ENCODE data around the gene STK32A. TPM values are rescaled to one million over a fixed set of nuclear protein-coding genes. Genes with fewer than 3 reads are reported as not detected.

STK32A gene
- total and polyA plus RNA-seq, 9 of the 15 experiments (the other 6 are each of a cell fraction or from before 2014, with no cell fraction given), result not detected

DNA sequence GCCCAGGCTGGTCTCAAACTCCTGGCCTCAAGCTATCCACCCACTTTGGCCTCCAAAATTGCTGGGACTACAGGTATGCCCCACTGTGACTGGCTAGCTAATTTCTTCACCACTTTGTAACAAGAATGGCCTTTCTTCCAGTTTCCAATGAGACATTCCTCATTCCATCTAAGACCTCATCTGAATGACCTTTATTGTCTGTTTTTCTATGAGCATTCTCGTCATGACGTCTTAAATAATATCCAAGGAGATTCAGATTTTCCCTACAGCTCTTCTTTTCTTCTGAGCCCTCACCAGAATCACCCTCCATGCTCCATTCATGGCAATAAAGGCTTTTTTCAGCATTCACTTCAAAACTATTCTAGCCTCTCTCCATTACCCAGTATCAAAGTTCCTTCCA is 30.2 kb upstream of the STK32A start:
- TF ChIP-seq CCAR2 (IDR thresholded peaks at IDR 0.05; ENCODE audit: low read depth, low read length) (no peak), FOXM1 (IDR thresholded peaks at IDR 0.05; ENCODE audit: low read depth) (no peak), FOXM1 (CRISPR knock-in tag; IDR thresholded peaks at IDR 0.05; ENCODE audit: low read depth) (no peak), MAFG (tag; conservative IDR thresholded peaks at IDR 0.05) (no peak), OTX1 (CRISPR knock-in tag; IDR thresholded peaks at IDR 0.05) (no peak), RERE (CRISPR knock-in tag; IDR thresholded peaks at IDR 0.05; ENCODE audit: borderline replicate concordance) (no peak), ELF4 (CRISPR knock-in tag; IDR thresholded peaks at IDR 0.05) (no peak), LARP7 (IDR thresholded peaks at IDR 0.05) (no peak), TCF7L2 (IDR thresholded peaks at IDR 0.05; ENCODE audit: low read depth, low read length) (no peak)
- Histone ChIP-seq H3K4me1 (replicated peaks in 1 of 2; ENCODE audit: control insufficient read depth in 2 of 2, insufficient read depth in 2 of 2, low read length in 2 of 2) (no peaks in the 10 kb centered on the region), H3K27me3 (ENCODE audit: control insufficient read depth in 2 of 2, insufficient read depth in 2 of 2, low read length in 2 of 2) (no peaks in the 10 kb centered on the region), H3K27ac (ENCODE audit: extremely low read depth, low read depth, low read length) (no peak overlapping the region), H3K79me2 (ENCODE audit: control insufficient read depth, insufficient read depth, low read length) (no peaks in the 10 kb centered on the region), H2AFZ (ENCODE audit: low read depth, low read length) (no peak overlapping the region), H3K4me2 (ENCODE audit: insufficient read depth, low read length) (no peak overlapping the region), H3K9me3 (replicated peaks; ENCODE audit: control insufficient read depth, insufficient read depth, low read depth, low read length) (no peaks in the 10 kb centered on the region), H3K4me3 (no peak overlapping the region), H3K9me1 (ENCODE audit: control insufficient read depth, insufficient read depth, low read length) (no peaks in the 10 kb centered on the region), H3K36me3 (ENCODE audit: control insufficient read depth, insufficient read depth, low read length) (no peaks in the 10 kb centered on the region), H3K9ac (ENCODE audit: insufficient read depth in 1 of 2, low read depth in 2 of 2, low read length in 2 of 2) (no peak overlapping the region), H4K20me1 (replicated peaks; ENCODE audit: control insufficient read depth, insufficient read depth, low read length) (no peaks in the 10 kb centered on the region)
- in situ Hi-C loops (cut with MboI) (no loop called here), intact Hi-C loops (cut with micrococcal nuclease) (no loop called here)
- POLR2A ChIA-PET, result no interaction called here
- CTCF ChIA-PET (ENCODE audit: low intra/inter-chr PET ratio), result no interaction called here
- ATAC-seq, result no peak
- no peak for FAIRE-seq
- no TSS peak for BruUV-seq (replicated peaks)
- 0% methylated on average over 2 of the region's 2 CpGs for WGBS (ENCODE audit: insufficient coverage, low coverage, missing lambda C conversion rate)
- DNase-seq (ENCODE audit: extremely low read depth in 1 of 4, low spot score in 3 of 4), result no peak
